ENCODE data around the gene NSG1. TPM values are rescaled to one million over a fixed set of nuclear protein-coding genes. Genes with fewer than 3 reads are reported as not detected.

NSG1 gene
- total RNA-seq, 1 donor from 2014 or later = 2.9 TPM

DNA sequence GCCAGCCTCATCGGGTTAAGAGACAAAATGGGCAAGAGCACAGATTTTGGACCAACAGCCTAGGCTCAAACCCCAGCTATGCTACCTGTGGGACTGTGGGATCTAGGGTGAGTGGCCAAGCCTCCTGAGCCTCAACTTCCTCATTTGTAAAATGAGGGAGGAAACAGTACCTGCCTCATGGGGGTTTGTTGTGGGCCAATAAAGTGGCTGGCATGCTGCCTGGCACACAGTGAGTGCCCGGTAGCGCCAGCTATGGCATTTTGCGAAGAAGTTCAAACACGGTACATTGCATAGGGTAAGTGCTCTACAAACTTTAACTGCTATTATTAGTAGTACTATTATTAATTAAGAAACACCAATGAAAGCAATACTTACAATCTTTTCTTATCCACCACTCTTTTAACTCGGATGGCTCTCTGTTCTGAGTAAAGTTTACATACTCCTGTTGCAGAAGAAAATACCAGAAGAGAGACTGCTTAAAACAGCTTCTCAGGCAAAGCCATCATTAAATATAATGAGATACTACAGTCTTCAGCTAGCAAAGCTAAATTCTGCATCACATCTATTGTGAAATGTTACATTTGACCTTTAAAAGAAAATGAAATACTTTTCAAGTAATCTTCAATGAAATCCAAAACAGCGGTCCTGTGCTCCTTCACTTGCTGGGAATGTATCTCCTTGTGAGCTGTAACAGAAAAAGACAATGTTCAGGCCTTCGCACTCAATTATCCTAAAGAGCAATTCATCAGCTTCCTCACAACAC is 70.1 kb downstream of the NSG1 start:
- Mint-ChIP-seq H3K9me3 (ENCODE audit: unreplicated experiment) (no peaks in the 10 kb centered on the region), H3K4me1 (ENCODE audit: unreplicated experiment) (no peaks in the 10 kb centered on the region), H3K27ac (ENCODE audit: unreplicated experiment) (no peak overlapping the region), H3K36me3 (ENCODE audit: low read depth, unreplicated experiment) (peaks cover 7% of the 10 kb centered on the region), H3K4me3 (ENCODE audit: unreplicated experiment) (no peak overlapping the region), H3K27me3 (ENCODE audit: unreplicated experiment) (no peaks in the 10 kb centered on the region)
- TF ChIP-seq, protein P1, sequence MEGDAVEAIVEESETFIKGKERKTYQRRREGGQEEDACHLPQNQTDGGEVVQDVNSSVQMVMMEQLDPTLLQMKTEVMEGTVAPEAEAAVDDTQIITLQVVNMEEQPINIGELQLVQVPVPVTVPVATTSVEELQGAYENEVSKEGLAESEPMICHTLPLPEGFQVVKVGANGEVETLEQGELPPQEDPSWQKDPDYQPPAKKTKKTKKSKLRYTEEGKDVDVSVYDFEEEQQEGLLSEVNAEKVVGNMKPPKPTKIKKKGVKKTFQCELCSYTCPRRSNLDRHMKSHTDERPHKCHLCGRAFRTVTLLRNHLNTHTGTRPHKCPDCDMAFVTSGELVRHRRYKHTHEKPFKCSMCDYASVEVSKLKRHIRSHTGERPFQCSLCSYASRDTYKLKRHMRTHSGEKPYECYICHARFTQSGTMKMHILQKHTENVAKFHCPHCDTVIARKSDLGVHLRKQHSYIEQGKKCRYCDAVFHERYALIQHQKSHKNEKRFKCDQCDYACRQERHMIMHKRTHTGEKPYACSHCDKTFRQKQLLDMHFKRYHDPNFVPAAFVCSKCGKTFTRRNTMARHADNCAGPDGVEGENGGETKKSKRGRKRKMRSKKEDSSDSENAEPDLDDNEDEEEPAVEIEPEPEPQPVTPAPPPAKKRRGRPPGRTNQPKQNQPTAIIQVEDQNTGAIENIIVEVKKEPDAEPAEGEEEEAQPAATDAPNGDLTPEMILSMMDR (IDR thresholded peaks at IDR 0.05; ENCODE audit: unreplicated experiment) = no peak
- no peak for DNase-seq (ENCODE audit: low spot score)

DNA sequence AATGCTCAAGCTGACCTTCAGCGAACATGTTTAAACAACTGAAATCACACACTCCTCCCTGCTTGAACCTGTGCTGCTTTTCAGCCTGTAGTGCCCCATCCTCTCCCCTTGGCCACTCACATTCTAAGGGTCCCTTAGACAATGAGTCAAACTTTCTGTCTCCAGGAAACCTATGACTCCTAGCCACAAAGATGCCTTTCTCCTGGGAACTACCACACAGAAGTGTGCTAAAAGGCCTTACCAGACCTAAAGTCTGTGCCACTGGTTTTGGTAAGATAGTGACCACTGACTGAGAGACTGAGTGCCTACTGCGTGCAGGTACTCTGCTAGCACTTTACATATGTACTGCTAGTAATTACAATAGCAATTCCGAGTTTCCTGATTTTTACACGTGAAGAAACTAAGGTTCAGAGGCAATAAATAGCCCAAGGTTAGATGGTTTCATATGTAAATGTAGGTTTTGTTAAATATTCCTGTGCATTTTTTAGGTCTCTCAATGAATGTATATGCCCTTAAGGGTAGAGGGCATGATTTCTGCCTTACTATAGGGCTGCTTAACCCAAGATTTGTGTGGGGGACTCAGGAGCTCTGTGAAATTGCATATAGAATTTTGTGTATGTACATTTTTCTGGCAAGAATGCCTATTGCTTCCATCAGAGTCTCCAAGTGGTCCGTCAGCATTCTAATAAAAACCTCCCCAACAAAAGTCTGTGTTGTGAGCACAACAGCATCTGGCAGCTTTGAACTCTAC is 71.1 kb downstream of the NSG1 start:
- DNase-seq (ENCODE audit: low spot score) = no peak

DNA sequence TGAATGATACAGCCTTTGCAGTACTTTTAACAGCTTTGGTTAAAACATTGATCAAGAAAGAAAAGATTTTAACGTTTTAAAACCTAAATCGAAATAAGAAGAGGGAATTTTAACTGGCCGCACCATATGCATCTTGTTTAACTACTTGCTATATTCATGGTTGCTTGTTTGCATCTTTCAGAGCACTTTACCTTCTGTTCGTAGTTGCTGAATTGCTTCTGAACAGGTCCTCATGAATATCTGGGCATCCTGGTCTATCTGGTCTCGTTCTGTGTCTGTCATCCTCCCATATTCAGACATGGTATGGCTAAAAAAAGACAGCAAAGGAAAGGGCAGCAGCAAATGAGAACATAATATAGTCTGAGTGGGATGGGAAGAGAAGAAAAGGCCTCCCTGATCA is 72.3 kb downstream of the NSG1 start:
- Mint-ChIP-seq H3K27ac (ENCODE audit: unreplicated experiment) (no peak overlapping the region), H3K27me3 (ENCODE audit: unreplicated experiment) (no peaks in the 10 kb centered on the region), H3K4me1 (ENCODE audit: unreplicated experiment) (peaks cover 2% of the 10 kb centered on the region), H3K9me3 (ENCODE audit: unreplicated experiment) (no peaks in the 10 kb centered on the region), H3K4me3 (ENCODE audit: unreplicated experiment) (no peak overlapping the region), H3K36me3 (ENCODE audit: low read depth, unreplicated experiment) (no peaks in the 10 kb centered on the region)
- no peak for DNase-seq (ENCODE audit: low spot score)
- TF ChIP-seq, protein P1 (IDR thresholded peaks at IDR 0.05; ENCODE audit: unreplicated experiment) = no peak

More for the DNA sequence above, 71.1 kb downstream of the NSG1 start:
- H3K4me3 Mint-ChIP-seq (ENCODE audit: unreplicated experiment) = no peak overlapping the region
- TF ChIP-seq, protein P1 (IDR thresholded peaks at IDR 0.05; ENCODE audit: unreplicated experiment) = no peak
- H3K9me3 Mint-ChIP-seq (ENCODE audit: unreplicated experiment) = no peaks in the 10 kb centered on the region
- no peak overlapping the region for H3K27ac Mint-ChIP-seq (ENCODE audit: unreplicated experiment)
- H3K36me3 Mint-ChIP-seq (ENCODE audit: low read depth, unreplicated experiment) = peaks cover 4% of the 10 kb centered on the region
- H3K4me1 Mint-ChIP-seq (ENCODE audit: unreplicated experiment) = peaks cover 2% of the 10 kb centered on the region
- H3K27me3 Mint-ChIP-seq (ENCODE audit: unreplicated experiment) = no peaks in the 10 kb centered on the region

DNA sequence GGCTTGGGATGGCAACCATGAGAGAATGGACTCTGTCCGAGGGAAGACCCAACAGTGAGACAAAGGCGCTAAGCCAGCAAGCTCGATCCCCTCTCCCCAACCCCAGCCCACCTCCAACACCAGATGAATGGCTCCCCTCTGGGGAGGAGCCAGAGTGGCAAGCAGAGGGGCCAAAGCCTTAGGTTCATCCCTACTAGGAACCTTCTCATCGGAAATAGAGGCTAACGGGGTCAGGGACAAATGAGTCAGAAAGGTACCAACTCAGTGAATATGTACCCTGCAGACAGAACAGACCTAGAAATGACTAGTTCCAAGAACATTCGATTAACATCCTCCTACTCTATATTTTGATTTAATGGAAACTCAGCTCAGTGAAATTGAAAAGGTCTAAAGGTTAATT is 73.9 kb downstream of the NSG1 start:
- Mint-ChIP-seq H3K9me3 (ENCODE audit: unreplicated experiment) (no peaks in the 10 kb centered on the region), H3K4me3 (ENCODE audit: unreplicated experiment) (no peak overlapping the region), H3K36me3 (ENCODE audit: low read depth, unreplicated experiment) (peaks cover 9% of the 10 kb centered on the region), H3K27me3 (ENCODE audit: unreplicated experiment) (peaks cover 2% of the 10 kb centered on the region), H3K27ac (ENCODE audit: unreplicated experiment) (no peak overlapping the region), H3K4me1 (ENCODE audit: unreplicated experiment) (peaks cover 2% of the 10 kb centered on the region)
- DNase-seq (ENCODE audit: low spot score) = no peak
- TF ChIP-seq, protein P1 (IDR thresholded peaks at IDR 0.05; ENCODE audit: unreplicated experiment) = no peak

DNA sequence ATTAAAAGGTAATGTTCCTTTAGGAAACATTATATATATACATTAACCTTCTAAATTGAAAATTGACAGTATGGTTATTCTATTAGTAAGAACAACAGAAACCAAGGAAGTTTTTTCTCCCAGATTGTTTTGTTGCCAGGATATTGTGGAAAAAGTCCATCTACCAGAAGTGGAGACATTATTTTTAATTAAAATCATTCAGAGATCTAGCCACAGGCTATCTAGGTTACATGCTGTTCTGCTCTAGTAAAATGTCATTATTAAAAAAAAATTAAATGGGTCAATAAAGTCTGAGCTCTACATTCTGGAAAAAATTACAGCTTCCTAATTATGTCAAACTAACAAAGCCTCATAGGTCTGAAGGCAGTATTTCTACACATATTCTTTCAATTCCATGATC is 74.3 kb downstream of the NSG1 start:
- Mint-ChIP-seq H3K36me3 (ENCODE audit: low read depth, unreplicated experiment) (peaks cover 14% of the 10 kb centered on the region), H3K27me3 (ENCODE audit: unreplicated experiment) (peaks cover 2% of the 10 kb centered on the region), H3K4me3 (ENCODE audit: unreplicated experiment) (no peak overlapping the region), H3K27ac (ENCODE audit: unreplicated experiment) (no peak overlapping the region), H3K9me3 (ENCODE audit: unreplicated experiment) (no peaks in the 10 kb centered on the region), H3K4me1 (ENCODE audit: unreplicated experiment) (peaks cover 2% of the 10 kb centered on the region)
- TF ChIP-seq, protein P1 (IDR thresholded peaks at IDR 0.05; ENCODE audit: unreplicated experiment) = no peak
- DNase-seq (ENCODE audit: low spot score) = no peak
